ENCODE data around the gene HMCES.

DNA sequence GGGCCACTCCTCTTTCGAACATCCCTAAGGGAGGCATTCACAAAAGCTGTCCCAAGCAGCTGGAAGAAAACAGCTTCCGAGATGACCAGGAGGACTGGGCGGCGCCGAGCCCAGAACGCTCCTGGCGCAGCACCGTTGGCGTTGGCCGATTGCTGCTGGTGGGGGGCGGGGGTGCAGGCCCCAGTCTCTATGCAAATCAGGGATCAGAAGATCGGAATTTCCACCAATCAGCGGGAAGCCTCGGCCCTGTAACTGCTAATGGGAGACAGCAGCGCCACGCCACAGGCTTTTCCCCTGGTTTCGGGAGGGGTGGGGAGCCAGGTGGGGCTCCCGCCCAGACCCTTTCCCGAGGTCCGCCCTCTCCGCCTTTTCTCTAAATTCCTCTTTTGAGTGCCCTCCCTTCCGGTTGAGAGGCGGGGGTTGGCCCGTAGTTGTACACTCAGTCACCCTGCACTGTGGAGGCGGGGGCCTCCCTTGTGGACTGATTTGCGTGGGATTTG lies 27.0 kb downstream of the HMCES start:
- TF ChIP-seq ZNF143 (CRISPR knock-in tag; IDR thresholded peaks at IDR 0.05) (no peak), KLF16 (CRISPR knock-in tag; IDR thresholded peaks at IDR 0.05) (no peak), FOXC1 (CRISPR knock-in tag; IDR thresholded peaks at IDR 0.05; ENCODE audit: borderline replicate concordance) (no peak), TMF1 (CRISPR knock-in tag; IDR thresholded peaks at IDR 0.05; ENCODE audit: low read depth) (no peak), RFX5 (IDR thresholded peaks at IDR 0.05; ENCODE audit: low read depth, low read length) (no peak), MAFG (CRISPR knock-in tag; IDR thresholded peaks at IDR 0.05) (no peak), ZNF430 (CRISPR knock-in tag; IDR thresholded peaks at IDR 0.05) (no peak), FOSL1 (CRISPR knock-in tag; IDR thresholded peaks at IDR 0.05; ENCODE audit: borderline replicate concordance) (no peak), PHF20 (CRISPR knock-in tag; IDR thresholded peaks at IDR 0.05) (no peak), PITX1 (CRISPR knock-in tag; IDR thresholded peaks at IDR 0.05) (no peak)
- TF ChIP-seq, protein P1, sequence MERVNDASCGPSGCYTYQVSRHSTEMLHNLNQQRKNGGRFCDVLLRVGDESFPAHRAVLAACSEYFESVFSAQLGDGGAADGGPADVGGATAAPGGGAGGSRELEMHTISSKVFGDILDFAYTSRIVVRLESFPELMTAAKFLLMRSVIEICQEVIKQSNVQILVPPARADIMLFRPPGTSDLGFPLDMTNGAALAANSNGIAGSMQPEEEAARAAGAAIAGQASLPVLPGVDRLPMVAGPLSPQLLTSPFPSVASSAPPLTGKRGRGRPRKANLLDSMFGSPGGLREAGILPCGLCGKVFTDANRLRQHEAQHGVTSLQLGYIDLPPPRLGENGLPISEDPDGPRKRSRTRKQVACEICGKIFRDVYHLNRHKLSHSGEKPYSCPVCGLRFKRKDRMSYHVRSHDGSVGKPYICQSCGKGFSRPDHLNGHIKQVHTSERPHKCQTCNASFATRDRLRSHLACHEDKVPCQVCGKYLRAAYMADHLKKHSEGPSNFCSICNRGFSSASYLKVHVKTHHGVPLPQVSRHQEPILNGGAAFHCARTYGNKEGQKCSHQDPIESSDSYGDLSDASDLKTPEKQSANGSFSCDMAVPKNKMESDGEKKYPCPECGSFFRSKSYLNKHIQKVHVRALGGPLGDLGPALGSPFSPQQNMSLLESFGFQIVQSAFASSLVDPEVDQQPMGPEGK (CRISPR knock-in tag; IDR thresholded peaks at IDR 0.05): no peak
- TF ChIP-seq, protein P2, sequence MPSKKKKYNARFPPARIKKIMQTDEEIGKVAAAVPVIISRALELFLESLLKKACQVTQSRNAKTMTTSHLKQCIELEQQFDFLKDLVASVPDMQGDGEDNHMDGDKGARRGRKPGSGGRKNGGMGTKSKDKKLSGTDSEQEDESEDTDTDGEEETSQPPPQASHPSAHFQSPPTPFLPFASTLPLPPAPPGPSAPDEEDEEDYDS (CRISPR knock-in tag; IDR thresholded peaks at IDR 0.05): no peak
- TF ChIP-seq, protein P3, sequence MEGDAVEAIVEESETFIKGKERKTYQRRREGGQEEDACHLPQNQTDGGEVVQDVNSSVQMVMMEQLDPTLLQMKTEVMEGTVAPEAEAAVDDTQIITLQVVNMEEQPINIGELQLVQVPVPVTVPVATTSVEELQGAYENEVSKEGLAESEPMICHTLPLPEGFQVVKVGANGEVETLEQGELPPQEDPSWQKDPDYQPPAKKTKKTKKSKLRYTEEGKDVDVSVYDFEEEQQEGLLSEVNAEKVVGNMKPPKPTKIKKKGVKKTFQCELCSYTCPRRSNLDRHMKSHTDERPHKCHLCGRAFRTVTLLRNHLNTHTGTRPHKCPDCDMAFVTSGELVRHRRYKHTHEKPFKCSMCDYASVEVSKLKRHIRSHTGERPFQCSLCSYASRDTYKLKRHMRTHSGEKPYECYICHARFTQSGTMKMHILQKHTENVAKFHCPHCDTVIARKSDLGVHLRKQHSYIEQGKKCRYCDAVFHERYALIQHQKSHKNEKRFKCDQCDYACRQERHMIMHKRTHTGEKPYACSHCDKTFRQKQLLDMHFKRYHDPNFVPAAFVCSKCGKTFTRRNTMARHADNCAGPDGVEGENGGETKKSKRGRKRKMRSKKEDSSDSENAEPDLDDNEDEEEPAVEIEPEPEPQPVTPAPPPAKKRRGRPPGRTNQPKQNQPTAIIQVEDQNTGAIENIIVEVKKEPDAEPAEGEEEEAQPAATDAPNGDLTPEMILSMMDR (CRISPR knock-in tag; IDR thresholded peaks at IDR 0.05): no peak
